ENCODE measurements around the gene OR4D2. TPM values are rescaled to one million over a fixed set of nuclear protein-coding genes. Genes with fewer than 3 reads are reported as not detected.

OR4D2 gene
- polyA plus RNA-seq, 1 donor = not detected

DNA sequence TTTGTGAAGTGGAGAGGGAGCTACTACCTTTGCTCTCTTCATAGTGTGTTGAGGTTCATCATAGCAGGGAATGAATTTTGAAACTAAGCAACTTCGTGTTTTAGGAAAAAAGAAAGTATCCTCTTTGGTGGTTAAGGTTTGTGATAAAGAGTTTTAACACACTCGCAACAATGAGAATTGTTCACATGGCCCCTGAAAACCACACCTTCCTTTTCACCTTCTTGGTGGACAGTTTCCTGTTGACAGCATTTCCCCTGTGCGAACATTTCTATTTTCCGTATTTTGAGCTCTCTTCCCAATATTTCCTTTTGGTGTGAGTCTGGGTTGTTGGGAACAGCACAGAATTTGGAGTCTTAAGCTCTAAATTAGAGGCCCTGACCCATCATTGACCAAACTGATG lies 3.8 kb downstream of the OR4D2 start:
- H3K27me3 ChIP-seq (ENCODE audit: control insufficient read depth, insufficient read depth, low read length) = peaks cover 14% of the 10 kb centered on the region
- H3K4me3 ChIP-seq (ENCODE audit: low read length) = no peak overlapping the region
- no peaks in the 10 kb centered on the region for H3K36me3 ChIP-seq (ENCODE audit: control insufficient read depth, insufficient read depth, low read length)
- H3K27ac ChIP-seq (ENCODE audit: low read length) = no peak overlapping the region
- 58% methylated on average over 3 of the region's 4 CpGs for WGBS (ENCODE audit: insufficient coverage, low lambda C conversion rate)
- no peaks in the 10 kb centered on the region for H3K4me1 ChIP-seq (ENCODE audit: control insufficient read depth, insufficient read depth, low read length)
- DNase-seq = no peak
- no peaks in the 10 kb centered on the region for H3K9me3 ChIP-seq (ENCODE audit: control insufficient read depth, low read depth, low read length)

DNA sequence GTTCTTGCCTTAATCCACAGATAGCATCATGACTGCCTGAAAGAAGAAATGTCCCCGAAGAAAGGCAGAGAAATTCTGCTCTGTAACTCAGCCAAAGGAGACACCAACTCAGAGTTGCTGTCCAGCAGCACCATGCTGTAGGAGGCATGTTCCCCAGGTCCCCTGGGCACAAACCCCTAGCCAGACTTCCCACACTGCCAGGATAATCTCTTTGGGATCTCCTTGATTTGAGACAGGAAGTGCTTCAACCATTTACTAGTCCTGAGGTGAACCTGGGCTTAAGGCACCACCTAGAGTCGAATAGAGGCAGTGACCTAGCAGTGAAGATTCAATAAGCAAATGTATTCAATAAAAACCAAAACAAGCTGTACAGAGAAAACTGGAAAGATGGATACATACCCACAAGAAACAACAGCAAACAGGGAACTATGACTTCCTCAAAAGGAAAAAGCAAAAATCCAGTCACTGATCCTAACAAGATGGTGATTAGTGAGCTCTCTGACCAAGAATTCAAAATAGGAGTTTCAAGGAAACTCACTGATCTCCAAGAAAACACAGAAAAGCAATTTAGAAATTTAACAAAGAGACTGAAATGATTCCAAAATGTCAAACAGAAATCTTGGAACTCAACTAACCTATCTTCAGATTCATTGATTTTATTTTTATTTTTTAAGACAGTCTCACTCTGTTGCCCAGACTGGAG lies 5.7 kb downstream of the OR4D2 start:
- Histone ChIP-seq H3K36me3 (ENCODE audit: control insufficient read depth, insufficient read depth, low read length) (no peaks in the 10 kb centered on the region), H3K9me3 (ENCODE audit: control insufficient read depth, low read depth, low read length) (no peaks in the 10 kb centered on the region), H3K4me1 (ENCODE audit: control insufficient read depth, insufficient read depth, low read length) (no peaks in the 10 kb centered on the region), H3K4me3 (ENCODE audit: low read length) (no peak overlapping the region), H3K27ac (ENCODE audit: low read length) (no peak overlapping the region), H3K27me3 (ENCODE audit: control insufficient read depth, insufficient read depth, low read length) (peaks cover 6% of the 10 kb centered on the region)
- DNase-seq = no peak
- 0% methylated on average over 1 of the region's 2 CpGs for WGBS (ENCODE audit: insufficient coverage, low lambda C conversion rate)

DNA sequence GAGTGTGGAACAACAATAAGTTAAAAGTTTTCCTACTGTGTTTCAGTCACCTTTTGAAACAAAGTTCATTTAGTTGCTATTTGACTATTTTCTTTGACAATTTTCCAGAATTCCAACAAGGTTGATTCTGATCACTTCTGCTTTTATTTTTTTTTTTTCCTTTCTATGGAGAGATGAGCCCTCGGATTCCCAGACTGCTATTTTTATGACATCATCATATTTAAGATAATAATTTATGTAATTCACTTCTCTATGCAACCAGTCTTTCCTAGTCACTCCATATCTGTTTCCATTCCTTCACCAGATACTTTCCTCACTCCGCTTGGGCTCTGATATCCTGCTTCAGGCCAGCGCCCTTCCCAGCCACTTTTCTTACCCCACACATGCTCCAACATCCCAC lies 8.1 kb downstream of the OR4D2 start:
- Histone ChIP-seq H3K36me3 (ENCODE audit: control insufficient read depth, insufficient read depth, low read length) (no peaks in the 10 kb centered on the region), H3K27ac (ENCODE audit: low read length) (no peak overlapping the region), H3K27me3 (ENCODE audit: control insufficient read depth, insufficient read depth, low read length) (peaks cover 4% of the 10 kb centered on the region), H3K4me1 (ENCODE audit: control insufficient read depth, insufficient read depth, low read length) (peaks cover 17% of the 10 kb centered on the region), H3K4me3 (ENCODE audit: low read length) (no peak overlapping the region), H3K9me3 (ENCODE audit: control insufficient read depth, low read depth, low read length) (no peaks in the 10 kb centered on the region)
- no peak for DNase-seq
- 51% methylated on average over 3 of the region's 3 CpGs for WGBS (ENCODE audit: insufficient coverage, low lambda C conversion rate)

DNA sequence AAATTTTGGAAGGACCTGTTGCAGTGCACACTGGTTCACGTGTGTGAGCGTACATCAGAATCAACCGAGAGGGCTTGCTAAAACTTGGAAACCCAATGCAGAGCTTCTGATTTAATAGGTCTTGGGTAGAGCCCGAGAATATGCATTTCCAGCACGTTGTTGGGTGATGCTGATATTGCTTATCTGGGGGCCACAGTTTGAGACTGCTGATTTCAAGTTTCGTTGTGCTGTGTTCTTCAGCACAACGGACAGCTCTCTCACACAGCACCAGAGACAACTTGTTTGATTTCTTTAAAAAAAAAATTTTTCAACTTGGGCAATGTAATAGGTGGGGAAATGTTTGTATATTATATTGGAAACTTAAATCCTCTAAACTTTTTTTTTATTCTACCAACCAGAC lies 9.4 kb downstream of the OR4D2 start:
- H3K27me3 ChIP-seq (ENCODE audit: control insufficient read depth, insufficient read depth, low read length) = peaks cover 2% of the 10 kb centered on the region
- no peak overlapping the region for H3K27ac ChIP-seq (ENCODE audit: low read length)
- no peaks in the 10 kb centered on the region for H3K36me3 ChIP-seq (ENCODE audit: control insufficient read depth, insufficient read depth, low read length)
- H3K4me1 ChIP-seq (ENCODE audit: control insufficient read depth, insufficient read depth, low read length) = peaks cover 19% of the 10 kb centered on the region
- DNase-seq = no peak
- WGBS (ENCODE audit: insufficient coverage, low lambda C conversion rate) = no CpG with 5 or more reads among the region's 7 CpGs
- no peaks in the 10 kb centered on the region for H3K9me3 ChIP-seq (ENCODE audit: control insufficient read depth, low read depth, low read length)
- H3K4me3 ChIP-seq (ENCODE audit: low read length) = no peak overlapping the region

DNA sequence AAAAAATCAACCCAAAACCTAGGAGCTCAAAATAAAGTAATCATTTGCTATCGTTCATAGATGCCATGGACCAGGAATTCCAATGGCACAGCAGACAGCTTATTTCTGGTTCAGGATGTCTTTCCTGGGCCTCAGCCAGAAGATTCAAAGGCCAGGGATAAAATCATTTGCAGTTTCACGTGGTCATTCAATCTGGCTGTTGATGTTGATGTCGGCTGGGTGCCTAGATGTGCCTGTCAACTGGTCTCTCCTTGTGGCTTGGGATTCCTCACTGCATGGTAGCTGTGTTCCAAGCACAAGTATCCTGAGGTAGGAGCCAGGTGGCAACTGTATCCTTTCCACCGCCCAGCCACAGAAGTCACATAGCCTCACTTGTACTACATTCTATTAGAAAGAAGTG lies 15.0 kb downstream of the OR4D2 start:
- H3K27ac ChIP-seq (ENCODE audit: low read length) = no peak overlapping the region
- no peak overlapping the region for H3K4me3 ChIP-seq (ENCODE audit: low read length)
- no peak for DNase-seq
- WGBS (ENCODE audit: insufficient coverage, low lambda C conversion rate) = 100% methylated on average over 1 of the region's 4 CpGs
- H3K4me1 ChIP-seq (ENCODE audit: control insufficient read depth, insufficient read depth, low read length) = peaks cover 30% of the 10 kb centered on the region
- H3K36me3 ChIP-seq (ENCODE audit: control insufficient read depth, insufficient read depth, low read length) = no peaks in the 10 kb centered on the region
- H3K9me3 ChIP-seq (ENCODE audit: control insufficient read depth, low read depth, low read length) = no peaks in the 10 kb centered on the region
- no peaks in the 10 kb centered on the region for H3K27me3 ChIP-seq (ENCODE audit: control insufficient read depth, insufficient read depth, low read length)

DNA sequence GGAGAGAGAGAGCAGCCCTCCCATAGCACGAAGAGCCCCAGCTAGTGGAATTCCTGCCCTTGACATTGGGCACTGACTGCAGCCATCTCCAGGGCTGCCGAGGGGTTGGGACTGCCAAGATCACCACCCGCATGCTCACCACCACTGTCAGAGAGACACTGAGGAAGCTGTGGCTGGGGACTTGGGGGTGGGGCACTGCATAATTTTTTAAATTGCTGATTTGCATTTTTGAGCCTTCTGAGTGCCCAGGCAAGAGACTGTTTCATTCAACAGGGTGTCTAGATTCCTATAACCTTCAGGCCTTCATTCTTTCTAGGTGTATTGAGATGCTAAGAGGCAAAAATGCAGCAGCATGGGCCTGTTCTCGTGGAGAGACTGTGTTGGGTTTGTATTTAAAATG lies 16.7 kb downstream of the OR4D2 start:
- WGBS (ENCODE audit: insufficient coverage, low lambda C conversion rate) = no CpG with 5 or more reads among the region's 4 CpGs
- no peak overlapping the region for H3K4me3 ChIP-seq (ENCODE audit: low read length)

DNA sequence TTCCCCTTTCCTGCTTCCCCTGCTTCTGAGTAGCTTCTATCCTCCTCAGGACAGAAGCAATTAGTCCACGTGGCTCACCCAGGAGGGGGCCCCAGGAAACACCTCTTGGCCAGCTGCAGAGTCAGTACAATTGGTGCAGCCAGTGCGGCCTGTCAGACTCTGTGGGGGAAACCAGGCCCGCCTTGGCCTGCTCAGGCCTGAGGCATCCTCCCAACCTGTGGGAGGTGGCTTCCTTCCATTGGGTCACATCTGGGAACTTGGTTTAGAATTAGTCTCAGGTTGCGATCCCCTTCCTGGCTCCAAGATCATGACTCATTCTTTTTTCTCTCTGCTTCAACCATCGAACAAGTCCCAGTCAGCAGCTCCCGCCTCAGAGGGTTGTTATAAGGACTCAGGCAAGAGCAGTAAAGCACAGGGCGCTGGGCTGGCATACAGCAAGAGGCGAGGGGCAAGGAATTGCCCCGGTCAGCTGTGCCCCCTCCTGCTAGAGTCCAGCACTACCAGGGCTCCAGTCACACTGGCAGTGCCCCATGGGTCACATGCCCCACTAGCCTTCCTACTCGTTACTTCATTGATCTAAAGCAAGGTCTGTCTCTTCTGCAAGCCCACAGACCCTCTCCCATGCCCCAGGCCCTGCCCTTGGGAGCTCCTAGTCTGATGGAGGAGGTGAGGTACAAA lies 17.7 kb downstream of the OR4D2 start:
- peak in 1 of 2 donors; percentile 28 for DNase-seq
- Histone ChIP-seq H3K9me3 (ENCODE audit: control insufficient read depth, low read depth, low read length) (no peaks in the 10 kb centered on the region), H3K27me3 (ENCODE audit: control insufficient read depth, insufficient read depth, low read length) (no peaks in the 10 kb centered on the region), H3K4me1 (ENCODE audit: control insufficient read depth, insufficient read depth, low read length) (peaks cover 17% of the 10 kb centered on the region), H3K4me3 (ENCODE audit: low read length) (no peak overlapping the region), H3K27ac (ENCODE audit: low read length) (no peak overlapping the region), H3K36me3 (ENCODE audit: control insufficient read depth, insufficient read depth, low read length) (no peaks in the 10 kb centered on the region)
- no CpG with 5 or more reads among the region's 10 CpGs for WGBS (ENCODE audit: insufficient coverage, low lambda C conversion rate)

More for the DNA sequence above, 16.7 kb downstream of the OR4D2 start:
- H3K36me3 ChIP-seq (ENCODE audit: control insufficient read depth, insufficient read depth, low read length) = no peaks in the 10 kb centered on the region
- peaks cover 24% of the 10 kb centered on the region for H3K4me1 ChIP-seq (ENCODE audit: control insufficient read depth, insufficient read depth, low read length)
- H3K9me3 ChIP-seq (ENCODE audit: control insufficient read depth, low read depth, low read length) = no peaks in the 10 kb centered on the region
- H3K27ac ChIP-seq (ENCODE audit: low read length) = no peak overlapping the region
- DNase-seq = no peak
- H3K27me3 ChIP-seq (ENCODE audit: control insufficient read depth, insufficient read depth, low read length) = no peaks in the 10 kb centered on the region

DNA sequence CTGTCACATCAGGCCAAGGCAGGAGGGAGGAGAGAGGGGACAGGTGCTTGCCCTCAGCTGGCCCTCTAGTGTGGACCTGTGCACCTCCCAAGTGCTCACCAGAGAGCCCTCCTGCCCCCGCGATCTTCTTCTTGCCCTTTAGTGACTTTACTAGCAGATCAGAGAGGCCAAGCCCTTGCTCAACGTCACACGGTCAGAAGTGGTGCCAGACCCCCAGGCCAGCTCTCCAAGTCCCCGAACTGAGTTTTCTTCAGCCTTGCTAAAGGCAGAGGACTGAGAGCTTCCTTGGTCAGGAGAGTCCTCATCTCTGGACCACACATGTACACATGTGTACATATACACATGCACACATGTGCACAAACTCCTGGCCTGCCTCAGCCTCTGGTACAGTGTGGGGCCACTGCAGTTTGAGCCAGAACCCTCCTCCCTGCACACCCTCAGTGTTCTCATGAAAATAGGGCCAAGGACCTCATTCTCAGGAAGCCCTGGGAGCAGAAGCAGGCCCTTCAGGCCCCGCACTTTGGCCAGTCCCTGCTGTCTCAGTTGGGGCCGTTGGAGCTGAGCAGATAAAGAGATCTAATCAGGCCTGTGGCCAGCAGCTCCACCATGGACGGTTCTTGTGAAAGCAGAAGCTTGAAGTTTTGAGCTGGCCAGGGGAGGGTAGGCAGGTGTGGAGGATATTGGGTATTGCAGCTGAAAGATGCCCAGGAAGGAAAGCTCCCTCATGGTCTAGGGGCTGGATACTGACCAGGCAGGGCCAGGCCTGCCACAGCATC lies 18.4 kb downstream of the OR4D2 start:
- no peak overlapping the region for H3K27ac ChIP-seq (ENCODE audit: low read length)

DNA sequence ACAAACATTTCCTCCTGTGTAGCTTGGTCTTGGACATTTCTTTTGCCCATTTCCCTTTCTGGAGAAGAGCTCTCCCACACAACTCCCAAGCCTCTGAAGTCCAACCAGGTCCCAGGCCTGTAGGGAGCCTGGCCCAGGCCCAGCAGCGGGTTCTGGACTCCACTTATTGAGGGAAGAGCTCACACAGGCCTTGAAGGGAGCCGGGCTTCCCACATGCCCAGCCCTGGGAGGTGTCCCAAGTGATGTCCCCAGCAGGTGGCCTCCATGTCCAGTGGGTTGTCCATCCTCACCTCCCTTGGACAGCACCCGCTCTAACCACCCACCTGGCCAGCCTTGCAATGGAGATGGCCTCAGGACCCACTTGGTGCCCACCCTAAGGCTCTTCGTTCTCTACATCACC lies 19.8 kb downstream of the OR4D2 start:
- Histone ChIP-seq H3K27me3 (ENCODE audit: control insufficient read depth, insufficient read depth, low read length) (peaks cover 5% of the 10 kb centered on the region), H3K9me3 (ENCODE audit: control insufficient read depth, low read depth, low read length) (no peaks in the 10 kb centered on the region), H3K4me3 (ENCODE audit: low read length) (no peak overlapping the region), H3K4me1 (ENCODE audit: control insufficient read depth, insufficient read depth, low read length) (peaks cover 19% of the 10 kb centered on the region), H3K36me3 (ENCODE audit: control insufficient read depth, insufficient read depth, low read length) (no peaks in the 10 kb centered on the region), H3K27ac (ENCODE audit: low read length) (no peak overlapping the region)
- WGBS (ENCODE audit: insufficient coverage, low lambda C conversion rate) = no CpG with 5 or more reads among the region's 4 CpGs
- DNase-seq = no peak

More for the DNA sequence above, 18.4 kb downstream of the OR4D2 start:
- no CpG with 5 or more reads among the region's 8 CpGs for WGBS (ENCODE audit: insufficient coverage, low lambda C conversion rate)
- no peaks in the 10 kb centered on the region for H3K36me3 ChIP-seq (ENCODE audit: control insufficient read depth, insufficient read depth, low read length)
- no peak for DNase-seq
- no peaks in the 10 kb centered on the region for H3K27me3 ChIP-seq (ENCODE audit: control insufficient read depth, insufficient read depth, low read length)
- H3K9me3 ChIP-seq (ENCODE audit: control insufficient read depth, low read depth, low read length) = no peaks in the 10 kb centered on the region
- no peak overlapping the region for H3K4me3 ChIP-seq (ENCODE audit: low read length)
- H3K4me1 ChIP-seq (ENCODE audit: control insufficient read depth, insufficient read depth, low read length) = peaks cover 11% of the 10 kb centered on the region

DNA sequence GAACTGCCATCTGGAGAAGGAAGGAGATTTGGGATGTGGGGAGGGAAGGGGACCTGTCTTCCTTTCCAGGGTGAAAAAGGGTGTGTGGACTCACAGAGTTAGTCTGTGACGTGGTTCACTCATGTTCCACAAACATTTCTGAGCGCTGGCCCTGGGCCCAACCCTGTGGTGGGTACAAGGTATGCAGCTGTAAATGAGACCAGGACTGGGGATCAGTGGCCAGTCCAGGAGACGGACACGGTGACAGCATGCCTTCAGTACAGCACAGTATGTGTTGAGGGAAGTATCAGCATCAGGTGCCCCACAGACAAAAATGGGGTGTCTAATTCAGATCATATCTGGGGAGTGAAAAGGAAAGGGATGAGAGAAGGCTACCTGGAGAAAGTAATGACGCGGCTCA lies 20.3 kb downstream of the OR4D2 start:
- H3K4me1 ChIP-seq (ENCODE audit: control insufficient read depth, insufficient read depth, low read length) = peaks cover 20% of the 10 kb centered on the region
- no CpG with 5 or more reads among the region's 6 CpGs for WGBS (ENCODE audit: insufficient coverage, low lambda C conversion rate)
- H3K27me3 ChIP-seq (ENCODE audit: control insufficient read depth, insufficient read depth, low read length) = peaks cover 5% of the 10 kb centered on the region
- H3K4me3 ChIP-seq (ENCODE audit: low read length) = no peak overlapping the region
- no peaks in the 10 kb centered on the region for H3K9me3 ChIP-seq (ENCODE audit: control insufficient read depth, low read depth, low read length)
- H3K36me3 ChIP-seq (ENCODE audit: control insufficient read depth, insufficient read depth, low read length) = no peaks in the 10 kb centered on the region
- DNase-seq = no peak
- H3K27ac ChIP-seq (ENCODE audit: low read length) = no peak overlapping the region
